Amniotic epithelial cell (primary cell): ENCODE measurements around the gene ARID1A.

ENCODE experiments used
- DNase-seq: peaks from one replicate; pipeline ENCODE4 v3.0.0-alpha.2; 2010; ENCODE audit warnings: low read depth

The ARID1A gene

GRCh38 chr1:26761217-26761616, 65.4 kb downstream of the ARID1A start:
- DNase-seq = no peak

- DNase-seq = peak; percentile 37
Measured at GRCh38 chr1:26767714-26768113, 71.9 kb downstream of the ARID1A start.

- DNase-seq = peak; percentile 92
Measured at GRCh38 chr1:26768755-26769154, 72.9 kb downstream of the ARID1A start.

- no peak for DNase-seq
Measured at GRCh38 chr1:26771285-26771642, 75.4 kb downstream of the ARID1A start.

GRCh38 chr1:26771643-26772321, 76.0 kb downstream of the ARID1A start:
- peak; percentile 99 for DNase-seq

- peak; percentile 83 for DNase-seq
Measured at GRCh38 chr1:26772687-26773086, 76.9 kb downstream of the ARID1A start.

- DNase-seq = no peak
Measured at GRCh38 chr1:26774462-26774861, 78.6 kb downstream of the ARID1A start.

- peak; percentile 63 for DNase-seq
Measured at GRCh38 chr1:26775666-26776065, 79.9 kb downstream of the ARID1A start.

- no peak for DNase-seq
Measured at GRCh38 chr1:26779098-26779668, 83.4 kb downstream of the ARID1A start.

- DNase-seq = peak; percentile 31
Measured at GRCh38 chr1:26780344-26780957, 84.6 kb downstream of the ARID1A start.

GRCh38 chr1:26781206-26781825, 85.5 kb downstream of the ARID1A start:
- DNase-seq = no peak

GRCh38 chr1:26782521-26783212, 86.9 kb downstream of the ARID1A start:
- no peak for DNase-seq

- no peak for DNase-seq
Measured at GRCh38 chr1:26783646-26784022, 87.8 kb downstream of the ARID1A start.

GRCh38 chr1:26784023-26784871, 88.4 kb downstream of the ARID1A start:
- peak; percentile 79 for DNase-seq

- DNase-seq = peak; percentile 51
Measured at GRCh38 chr1:26784886-26785285, 89.1 kb downstream of the ARID1A start.

- DNase-seq = peak; percentile 68
Measured at GRCh38 chr1:26785611-26786436, 90.0 kb downstream of the ARID1A start.

- peak; percentile 97 for DNase-seq
Measured at GRCh38 chr1:26786437-26787380, 90.9 kb downstream of the ARID1A start.

- peak; percentile 65 for DNase-seq
Measured at GRCh38 chr1:26787381-26787705, 91.5 kb downstream of the ARID1A start.

GRCh38 chr1:26787706-26788514, 92.1 kb downstream of the ARID1A start, which contains the start of gene PIGV:
TSS of gene PIGV (plus strand) at chr1:26787950. CDS start at chr1:26790816, 2,866 bp downstream.
- peak; percentile 64 for DNase-seq
